Activated CD8-positive, alpha-beta memory T cell treated with anti-CD3 and anti-CD28 coated beads, Interleukin-2, amount 50 U/mL, for 4 hours (primary cell): ENCODE data around the gene POLRMT.
"Not testable (repeated sequence)": the region's sequence is repeated elsewhere in the genome, so short reads cannot be mapped to it uniquely, and the experiment has no call there.

Experiments
- DNase-seq: peaks from one replicate; pipeline ENCODE4 v3.0.0-alpha.2; 2020

The POLRMT gene

DNA sequence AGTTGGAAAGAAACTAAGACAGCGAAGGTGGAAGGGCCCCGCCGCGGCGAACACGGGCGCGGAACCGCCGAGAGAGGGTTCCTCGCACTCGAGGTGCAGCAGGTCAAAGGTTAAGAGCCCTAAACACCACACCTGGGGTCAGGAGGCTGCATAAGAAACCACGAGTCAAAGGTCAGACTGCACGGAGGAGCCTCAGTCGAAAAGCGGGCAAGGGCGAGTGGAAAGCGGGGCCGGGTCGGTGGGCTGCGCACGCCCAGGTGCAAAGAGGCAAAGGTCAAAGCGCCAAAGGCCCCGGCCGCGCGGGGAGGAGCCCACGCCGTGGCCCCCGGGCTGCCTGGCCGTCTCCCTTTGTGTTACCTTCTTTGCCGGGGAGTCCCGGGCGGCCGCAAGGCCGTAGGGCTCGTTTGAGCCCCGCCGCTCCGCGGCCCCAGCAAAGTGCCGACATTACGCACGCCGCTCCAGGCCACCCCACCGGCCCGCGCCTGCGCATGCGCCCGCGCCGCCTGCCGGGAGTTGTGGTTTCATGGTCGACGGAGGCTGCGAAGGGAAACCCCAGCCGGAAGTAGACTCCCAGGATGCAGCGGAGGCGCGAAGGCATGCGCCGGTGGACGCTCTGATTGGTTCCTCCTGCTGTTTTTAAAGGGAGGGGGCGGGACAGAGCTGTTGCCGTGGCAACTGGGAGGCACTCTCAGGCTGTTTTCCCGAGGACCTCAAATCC, at the start of gene POLRMT:
POLRMT (minus strand) TSS at position 470 of the 718 bp plus-strand sequence; CDS start at position 445, 25 bp downstream.
- peak; percentile 94 for DNase-seq

DNA sequence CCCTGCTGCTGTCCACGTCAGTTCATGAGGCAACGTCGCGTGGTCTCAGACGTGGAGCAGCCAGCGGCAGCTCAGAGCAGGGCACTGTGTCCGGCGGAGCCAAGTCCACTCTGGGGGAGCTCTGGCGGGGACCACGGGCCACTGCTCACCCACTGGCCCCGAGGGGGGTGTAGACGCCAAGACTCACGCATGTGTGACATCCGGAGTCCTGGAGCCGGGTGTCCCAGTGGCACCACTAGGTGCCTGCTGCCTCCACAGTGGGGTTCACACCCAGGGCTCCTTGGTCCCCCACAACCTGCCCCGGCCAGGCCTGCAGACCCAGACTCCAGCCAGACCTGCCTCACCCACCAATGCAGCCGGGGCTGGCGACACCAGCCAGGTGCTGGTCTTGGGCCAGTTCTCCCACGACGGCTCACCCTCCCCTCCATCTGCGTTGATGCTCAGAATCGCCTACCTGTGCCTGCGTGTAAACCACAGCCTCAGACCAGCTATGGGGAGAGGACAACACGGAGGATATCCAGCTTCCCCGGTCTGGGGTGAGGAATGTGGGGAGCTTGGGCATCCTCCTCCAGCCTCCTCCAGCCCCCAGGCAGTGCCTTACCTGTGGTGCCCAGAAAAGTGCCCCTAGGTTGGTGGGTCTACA, 49.5 kb upstream of the POLRMT start:
- no peak for DNase-seq

DNA sequence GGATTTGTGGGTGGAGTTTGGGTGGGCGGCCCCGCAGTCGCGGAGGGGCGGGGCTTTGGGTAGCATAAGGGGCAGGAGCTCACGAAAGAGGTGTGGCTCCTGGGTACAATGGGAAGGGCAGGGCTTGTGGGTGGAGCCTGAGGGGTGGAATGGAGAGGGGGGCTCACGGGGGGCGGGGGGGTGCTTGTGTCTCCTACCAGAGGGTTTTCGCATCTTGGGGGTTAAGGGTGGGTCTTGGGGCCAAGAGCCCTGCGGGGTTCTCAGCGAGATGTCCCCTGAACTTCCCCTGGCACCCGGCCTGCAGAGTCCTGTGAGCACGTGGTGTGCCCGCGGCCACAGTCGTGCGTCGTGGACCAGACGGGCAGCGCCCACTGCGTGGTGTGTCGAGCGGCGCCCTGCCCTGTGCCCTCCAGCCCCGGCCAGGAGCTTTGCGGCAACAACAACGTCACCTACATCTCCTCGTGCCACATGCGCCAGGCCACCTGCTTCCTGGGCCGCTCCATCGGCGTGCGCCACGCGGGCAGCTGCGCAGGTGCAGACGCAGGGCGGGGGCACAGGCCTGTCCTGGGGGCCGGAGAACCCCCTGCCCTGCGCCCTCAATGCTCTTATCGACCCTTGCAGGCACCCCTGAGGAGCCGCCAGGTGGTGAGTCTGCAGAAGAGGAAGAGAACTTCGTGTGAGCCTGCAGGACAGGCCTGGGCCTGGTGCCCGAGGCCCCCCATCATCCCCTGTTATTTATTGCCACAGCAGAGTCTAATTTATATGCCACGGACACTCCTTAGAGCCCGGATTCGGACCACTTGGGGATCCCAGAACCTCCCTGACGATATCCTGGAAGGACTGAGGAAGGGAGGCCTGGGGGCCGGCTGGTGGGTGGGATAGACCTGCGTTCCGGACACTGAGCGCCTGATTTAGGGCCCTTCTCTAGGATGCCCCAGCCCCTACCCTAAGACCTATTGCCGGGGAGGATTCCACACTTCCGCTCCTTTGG, 48.0 kb upstream of the POLRMT start:
- DNase-seq = peak; percentile 90

DNA sequence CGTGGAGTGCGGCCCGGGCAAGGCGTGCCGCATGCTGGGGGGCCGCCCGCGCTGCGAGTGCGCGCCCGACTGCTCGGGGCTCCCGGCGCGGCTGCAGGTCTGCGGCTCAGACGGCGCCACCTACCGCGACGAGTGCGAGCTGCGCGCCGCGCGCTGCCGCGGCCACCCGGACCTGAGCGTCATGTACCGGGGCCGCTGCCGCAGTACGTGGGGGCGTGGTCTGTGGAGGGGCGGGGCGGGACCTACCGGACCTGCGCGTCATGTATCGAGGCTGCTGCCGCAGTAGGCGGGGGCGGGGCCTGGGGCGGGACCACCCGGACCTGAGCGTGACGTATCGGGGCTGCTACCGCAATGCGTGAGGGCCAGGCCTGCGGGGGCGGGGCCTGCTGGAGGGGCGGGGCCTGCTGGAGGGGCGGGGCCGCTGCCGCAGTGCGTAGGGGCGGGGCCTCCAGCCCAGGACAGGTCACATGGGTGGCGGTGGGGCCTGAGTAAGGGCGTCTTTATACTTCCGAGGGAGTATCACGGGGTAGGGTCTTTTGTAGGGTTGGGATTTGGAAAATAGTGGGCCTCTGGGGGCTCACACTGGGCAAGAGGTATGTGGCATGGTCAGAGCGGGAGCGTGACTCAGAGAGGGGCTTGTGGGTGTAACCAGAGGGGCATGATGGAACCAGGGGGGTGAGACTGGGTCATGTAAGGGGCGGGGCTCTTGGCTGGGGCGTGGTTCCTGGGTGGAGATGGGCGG, 47.1 kb upstream of the POLRMT start:
- DNase-seq = peak; percentile 100

DNA sequence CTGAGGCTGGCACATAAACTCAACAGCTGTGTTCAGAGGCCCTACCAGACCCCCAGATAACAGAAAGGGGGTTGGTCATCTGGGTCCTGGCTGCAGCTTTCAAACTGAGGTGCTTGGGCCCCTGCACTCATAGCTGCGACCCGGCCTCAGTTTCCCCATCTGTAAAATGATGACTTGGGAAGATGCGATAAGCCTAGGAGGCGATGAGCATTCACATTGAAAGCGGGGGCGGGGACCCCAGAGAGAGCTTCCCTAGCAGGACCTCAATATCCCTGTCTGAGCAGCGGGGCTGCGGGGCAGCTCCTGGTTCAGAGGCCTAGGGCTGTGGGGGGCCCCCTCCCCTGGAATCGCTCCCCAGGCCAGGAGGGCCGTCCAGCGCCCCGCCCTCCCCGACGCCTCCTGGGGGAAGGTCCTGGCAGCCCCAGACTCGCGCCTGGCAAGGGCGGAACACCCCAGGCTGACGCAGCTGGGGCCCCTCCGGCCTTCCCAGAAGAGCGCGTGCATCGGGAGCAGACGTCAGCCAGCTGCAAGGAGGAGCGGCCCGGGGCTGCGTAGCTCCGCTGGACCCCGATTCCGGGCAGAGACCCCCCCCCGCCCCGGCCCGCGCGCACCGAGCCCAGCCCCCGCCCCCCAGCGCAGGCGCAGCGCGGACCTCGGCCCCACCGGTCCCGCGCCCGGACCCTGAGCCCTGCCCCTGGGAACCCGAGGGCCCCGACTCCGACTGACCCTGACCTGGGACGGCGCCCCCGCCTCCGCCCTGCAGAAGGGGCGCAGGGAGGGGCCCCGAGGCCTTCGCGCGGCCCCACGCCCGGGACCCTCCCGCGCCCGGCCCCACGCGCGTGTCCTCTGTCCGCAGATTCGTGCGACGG, 46.3 kb upstream of the POLRMT start:
- DNase-seq = no peak

DNA sequence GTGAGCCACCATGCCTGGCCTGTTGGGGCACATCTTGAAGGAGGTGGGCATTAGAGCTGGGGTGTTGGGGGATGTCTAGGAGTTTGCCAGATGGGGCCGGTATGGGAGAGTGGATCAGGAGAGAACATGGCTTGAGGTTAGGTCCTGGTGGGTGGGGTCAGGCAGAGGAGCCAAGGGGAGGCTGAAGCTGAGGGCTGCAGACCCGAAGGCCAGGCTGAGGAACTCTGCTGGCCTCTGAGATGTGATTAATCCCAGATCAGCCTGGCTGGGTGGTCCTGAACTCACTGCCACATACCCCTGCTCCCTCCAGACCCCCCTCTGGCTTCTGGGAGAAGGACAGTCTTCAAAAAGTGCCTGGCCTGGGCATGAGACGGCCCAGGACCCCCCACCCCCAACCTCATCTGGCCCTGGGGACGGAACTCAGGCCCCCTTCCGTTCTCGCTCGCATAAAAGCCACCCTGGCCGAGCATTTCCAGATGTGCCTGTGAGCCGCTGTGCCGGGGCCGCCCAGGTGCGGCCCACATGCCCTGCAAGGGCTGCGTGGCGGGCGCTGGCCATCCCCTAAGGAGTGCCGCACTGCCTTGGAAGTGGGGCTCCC, 45.6 kb upstream of the POLRMT start:
- no peak for DNase-seq

DNA sequence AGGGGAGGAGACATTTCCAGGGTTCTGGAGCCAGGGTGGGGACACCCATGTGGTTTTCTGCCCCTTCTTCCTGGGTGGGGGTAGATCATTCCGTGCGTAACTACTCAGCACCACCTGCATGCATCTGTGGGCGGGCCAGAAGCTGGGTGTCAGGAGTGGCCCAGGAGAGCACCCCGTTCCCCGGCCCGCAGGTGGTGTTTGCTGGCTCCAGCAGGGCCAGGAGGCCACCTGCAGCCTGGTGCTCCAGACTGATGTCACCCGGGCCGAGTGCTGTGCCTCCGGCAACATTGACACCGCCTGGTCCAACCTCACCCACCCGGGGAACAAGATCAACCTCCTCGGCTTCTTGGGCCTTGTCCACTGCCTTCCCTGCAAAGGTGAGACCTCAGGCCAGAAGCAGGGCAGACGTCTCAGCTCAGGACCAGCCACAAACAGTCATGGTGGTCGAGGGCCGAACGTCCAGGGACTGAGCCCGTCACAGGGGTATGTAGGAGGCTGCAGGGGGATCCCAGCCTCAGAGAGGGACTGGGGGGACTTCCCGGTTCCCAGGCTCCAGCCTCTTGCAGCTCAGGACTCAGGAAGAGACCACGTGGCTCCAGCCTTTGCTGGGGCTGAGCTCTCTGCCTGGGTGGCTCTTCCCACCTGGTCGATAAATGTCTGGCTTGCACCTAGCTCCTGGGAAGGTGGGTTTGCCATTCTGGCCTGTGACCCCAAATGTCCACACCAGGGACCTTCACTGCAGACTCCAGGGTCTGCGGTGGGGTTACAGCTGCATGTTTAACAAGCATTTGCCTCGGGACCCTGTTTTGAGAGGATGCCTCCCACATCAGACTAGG, 44.5 kb upstream of the POLRMT start:
- DNase-seq = no peak

DNA sequence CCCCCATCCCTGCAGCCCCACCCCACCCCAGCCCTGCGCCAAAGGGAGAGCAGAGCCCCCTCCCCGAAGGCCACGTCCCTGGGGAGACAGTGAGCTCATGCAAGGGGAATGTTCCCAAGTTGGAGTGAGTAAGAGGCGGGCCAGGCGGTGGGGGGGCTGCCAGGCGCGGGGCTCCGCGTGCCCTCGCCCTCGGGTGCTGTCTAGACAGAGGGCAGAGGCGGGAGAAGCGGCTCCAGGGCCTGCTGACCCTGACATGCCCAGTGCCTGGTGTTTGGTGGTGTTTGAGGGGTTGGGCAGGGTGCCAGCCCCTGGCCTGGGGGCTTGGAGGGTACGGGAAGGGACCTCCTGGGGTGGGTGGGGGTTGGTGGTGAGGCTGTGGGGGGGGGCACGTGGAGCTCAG, 43.9 kb upstream of the POLRMT start:
- DNase-seq = no peak

DNA sequence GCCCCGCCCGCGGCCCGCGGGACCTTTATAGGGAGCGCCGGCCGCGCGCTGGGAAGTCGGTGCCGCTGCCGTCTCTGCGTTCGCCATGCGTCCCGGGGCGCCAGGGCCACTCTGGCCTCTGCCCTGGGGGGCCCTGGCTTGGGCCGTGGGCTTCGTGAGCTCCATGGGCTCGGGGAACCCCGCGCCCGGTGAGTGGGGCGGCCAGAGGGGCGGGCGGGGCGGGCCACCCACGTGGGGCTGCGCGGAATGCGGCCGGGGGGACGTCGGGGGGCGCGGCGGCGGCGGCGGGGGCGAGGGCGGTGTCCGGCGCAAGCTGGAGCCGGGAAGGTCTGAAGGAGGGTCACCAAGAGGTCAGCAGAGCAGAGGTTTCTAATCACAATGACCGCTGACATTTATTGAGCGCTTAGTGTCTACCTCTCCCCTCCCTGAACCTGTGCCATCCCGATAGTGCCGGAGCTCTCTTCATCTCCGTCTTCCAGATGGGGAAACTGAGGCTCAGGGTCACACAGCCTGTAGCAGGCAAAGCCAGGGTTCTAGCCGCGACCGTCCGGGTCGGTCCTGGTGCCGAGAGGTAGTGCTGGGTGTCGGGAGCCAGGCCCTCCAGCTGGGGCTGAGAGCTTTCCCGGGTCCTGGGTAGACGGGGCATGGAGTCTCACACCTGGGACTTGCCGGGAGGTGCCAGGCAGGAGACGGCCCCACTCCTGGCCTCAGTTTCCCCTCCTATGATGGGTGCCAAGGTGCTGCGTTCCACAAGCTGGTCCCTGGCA, 43.2 kb upstream of the POLRMT start, which contains the start of gene FSTL3:
FSTL3 (plus strand) TSS at position 54 of the 767 bp plus-strand sequence; CDS start at position 86, 32 bp downstream.
- no peak for DNase-seq

DNA sequence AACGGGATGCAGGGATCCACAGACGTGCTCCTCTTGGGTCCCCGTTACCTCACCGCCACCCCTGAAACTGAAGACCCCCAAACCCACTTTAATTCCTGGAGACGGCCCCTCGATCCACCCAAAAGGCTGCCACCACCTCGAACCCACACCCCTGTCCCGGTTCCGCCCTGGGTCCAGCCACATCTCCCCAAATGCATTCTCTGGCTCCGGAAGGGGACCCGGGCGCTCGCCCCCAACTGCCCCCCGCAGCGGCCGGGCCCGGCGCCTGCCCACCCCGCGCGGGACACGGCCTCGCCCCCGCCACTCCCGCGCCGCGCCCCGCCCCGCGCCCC, 42.6 kb upstream of the POLRMT start:
- DNase-seq = no peak

DNA sequence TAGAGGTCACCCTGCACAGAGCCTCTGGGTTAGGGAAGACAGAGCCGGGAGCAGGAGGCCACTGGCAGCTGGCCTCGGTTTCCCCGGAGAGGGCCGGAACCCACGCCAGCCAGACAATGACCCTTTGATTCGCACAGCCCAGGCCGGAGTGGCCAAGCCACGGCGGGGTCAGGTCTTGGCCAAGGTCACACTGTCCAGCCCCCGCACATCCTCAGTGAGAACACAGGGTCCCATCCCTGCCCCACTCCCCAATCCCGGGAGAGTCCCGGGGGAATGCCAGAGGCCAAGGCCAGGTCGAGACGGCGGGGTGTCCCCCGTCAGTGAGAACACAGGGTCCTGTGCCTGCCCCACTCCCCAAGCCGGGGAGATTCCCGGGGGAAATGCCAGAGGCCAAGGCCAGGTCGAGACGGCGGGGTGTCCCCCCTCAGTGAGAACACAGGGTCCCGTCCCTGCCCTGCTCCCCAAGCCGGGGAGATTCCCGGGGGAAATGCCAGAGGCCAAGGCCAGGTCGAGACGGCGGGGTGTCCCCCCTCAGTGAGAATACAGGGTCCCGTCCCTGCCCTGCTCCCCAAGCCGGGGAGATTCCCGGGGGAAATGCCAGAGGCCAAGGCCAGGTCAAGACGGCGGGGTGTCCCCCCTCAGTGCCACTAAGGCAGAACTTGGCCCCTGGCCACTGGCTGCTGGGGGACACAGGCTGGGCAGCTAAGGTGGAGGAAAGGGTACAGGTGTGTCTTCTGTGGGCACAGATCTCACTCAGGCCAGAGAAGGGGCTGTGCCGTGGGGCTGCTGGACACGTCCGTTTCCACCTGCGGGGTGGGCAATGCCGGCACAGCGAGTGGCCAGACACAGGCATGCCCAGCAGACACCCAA, 41.2 kb upstream of the POLRMT start:
- DNase-seq = no peak

DNA sequence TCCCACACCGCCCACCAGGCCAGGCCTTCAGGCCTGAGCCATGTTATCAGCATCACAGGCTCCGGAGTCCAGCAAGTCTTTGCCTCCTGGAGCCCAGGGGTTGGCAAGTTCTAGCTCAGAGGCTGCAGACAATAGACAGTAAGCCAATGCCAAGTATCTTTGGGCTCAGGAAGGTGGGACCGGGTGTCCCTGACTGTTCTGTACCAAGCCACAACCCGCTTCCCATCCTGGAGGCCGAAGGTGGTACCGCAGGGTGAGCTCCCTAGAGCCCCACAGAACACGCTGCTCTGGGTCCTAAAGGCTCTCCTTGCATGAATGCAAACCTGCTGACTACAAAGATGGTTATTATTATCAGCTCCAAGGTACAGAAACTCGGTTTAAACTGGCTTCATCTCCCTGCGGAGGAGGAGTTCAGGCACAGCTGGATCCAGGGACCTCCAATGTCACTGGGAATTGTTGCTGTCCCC, 37.3 kb upstream of the POLRMT start:
- no peak for DNase-seq

DNA sequence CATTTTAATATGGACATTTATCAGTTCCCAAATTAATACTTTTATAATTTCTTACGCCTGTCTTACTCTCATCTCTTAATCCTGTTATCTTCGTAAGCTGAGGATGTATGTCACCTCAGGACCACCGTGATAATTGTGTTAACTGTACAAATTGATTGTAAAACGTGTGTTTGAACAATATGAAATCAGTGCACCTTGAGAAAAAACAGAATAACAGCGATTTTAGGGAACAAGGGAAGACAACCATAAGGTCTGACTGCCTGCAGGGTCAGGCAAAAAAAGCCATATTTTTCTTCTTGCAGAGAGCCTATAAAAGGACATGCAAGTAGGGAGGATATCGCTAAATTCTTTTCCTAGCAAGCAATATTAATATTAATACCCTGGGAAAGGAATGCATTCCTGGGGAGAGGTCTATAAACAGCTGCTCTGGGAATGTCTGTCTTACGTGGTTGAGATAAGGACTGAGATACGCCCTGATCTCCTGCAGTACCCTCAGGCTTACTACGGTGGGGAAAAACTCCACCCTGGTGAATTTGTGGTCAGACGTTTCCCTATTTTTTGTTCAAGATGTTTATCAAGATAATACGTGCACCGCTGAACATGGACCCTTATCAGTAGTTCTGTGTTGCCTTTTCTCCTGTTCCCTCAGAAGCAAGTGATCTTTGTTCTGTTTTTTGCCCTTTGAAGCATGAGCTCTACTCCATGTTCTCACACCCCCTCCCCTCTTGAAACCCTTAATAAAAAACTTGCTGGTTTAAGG, 35.5 kb upstream of the POLRMT start:
- not testable (repeated sequence) for DNase-seq

DNA sequence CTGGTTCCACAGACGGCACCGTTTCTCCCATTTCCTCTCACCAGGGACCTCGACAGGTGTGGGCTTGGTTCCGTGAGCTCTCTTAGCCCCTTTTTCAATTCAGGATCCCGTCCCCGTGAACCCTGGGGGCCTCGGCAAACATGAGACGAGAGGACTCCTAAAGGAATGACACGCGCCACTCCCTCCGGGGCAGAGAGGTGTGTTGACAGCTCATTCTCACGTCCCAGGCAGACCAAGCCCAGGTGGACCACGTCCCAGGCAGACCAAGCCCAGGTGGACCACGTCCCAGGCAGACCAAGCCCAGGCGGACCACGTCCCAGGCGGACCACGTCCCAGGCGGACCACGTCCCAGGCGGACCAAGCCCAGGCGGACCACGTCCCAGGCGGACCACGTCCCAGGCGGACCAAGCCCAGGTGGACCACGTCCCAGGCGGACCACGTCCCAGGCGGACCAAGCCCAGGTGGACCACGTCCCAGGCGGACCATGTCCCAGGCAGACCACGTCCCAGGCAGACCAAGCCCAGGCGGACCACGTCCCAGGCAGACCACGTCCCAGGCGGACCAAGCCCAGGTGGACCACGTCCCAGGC, 33.7 kb upstream of the POLRMT start:
- not testable (repeated sequence) for DNase-seq

DNA sequence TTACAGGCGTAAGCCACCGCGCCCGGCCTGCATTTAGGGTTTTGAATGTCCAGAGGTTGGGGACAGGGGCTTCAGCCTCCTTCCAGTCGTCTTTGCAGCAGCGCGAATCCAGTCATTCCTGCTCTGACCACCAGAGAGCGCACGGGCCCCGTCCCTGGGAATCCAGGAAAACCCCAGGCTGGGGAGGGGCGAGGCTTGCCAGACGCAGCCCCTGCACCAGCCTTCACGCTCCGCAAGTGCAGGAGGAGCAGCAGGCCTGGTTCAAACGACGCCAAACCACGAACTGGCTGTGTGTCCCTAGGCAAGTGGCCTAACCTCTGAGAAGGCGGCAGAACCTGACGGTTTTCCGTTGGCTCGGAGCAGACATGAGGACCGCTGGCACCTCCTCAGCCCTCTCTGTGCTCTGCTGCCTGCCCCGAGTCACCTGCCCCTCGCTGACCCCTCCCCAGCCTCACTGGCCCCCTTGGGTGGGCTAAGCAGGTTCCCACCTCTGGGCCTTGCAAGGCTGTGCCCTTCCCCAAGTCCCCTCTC, 31.6 kb upstream of the POLRMT start:
- DNase-seq = peak; percentile 83

DNA sequence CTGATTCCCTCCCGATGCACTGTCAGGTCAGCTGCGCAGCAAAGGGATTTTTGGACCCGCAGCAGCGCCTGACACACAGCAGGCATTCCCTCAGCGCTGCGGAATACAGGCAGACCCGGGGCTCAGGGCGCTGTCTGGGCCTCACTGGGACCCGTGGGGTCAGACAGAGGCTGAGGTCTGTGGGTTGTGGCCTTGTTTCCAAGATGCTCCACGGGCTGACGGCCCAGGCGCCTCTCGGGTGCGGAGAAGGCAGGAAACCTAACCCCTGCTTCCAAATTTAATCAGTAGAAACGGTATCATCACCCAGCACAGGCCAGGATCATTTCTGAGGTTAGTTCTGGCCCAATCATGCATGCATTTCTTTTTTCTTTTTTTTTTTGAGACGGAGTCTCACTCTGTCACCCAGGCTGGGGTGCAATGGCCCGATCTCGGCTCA, 30.4 kb upstream of the POLRMT start:
- no peak for DNase-seq
